DMS153 treated with DMSO at 0.1 percent for 48 hours (cell line): ENCODE data around the gene NAXD.
"Not testable (repeated sequence)": the region's sequence is repeated elsewhere in the genome, so short reads cannot be mapped to it uniquely, and the experiment has no call there.

Experiments
- DNase-seq: peaks from one replicate; lab custom pipeline; 2025; ENCODE audit not compliant: unreplicated experiment; lab: John Stamatoyannopoulos, UW

The NAXD gene

DNA sequence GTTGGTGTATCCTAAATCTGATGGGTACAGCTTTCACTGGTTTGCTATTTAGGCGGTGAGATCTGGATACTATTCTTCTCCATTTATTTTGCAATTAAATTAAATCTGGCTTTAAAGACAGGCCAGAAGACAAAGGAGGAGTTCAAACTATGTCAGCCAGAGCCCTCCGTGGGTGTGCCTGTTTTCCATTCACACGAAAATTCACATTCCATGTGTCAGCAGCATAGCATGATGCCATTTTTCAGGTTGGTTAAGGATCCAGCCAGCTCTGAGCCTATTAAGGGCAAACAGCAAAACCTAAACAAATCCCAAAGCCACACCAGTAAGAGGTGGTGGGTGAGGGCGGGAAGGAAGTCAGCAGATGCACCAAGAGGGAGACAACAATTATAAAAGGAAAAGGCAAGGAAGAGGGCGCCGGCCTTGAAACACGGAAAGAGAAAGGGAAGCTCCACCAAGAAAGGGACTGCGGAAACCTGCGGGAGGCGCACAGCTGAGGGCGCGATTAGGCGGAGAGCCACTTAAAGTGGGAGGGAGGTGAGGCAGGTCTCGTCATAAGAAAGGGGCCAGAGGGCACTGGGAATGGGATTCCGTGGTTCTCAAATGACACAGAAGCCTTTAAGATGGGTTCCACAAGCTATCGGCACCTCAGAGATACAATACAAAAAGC is 47.6 kb downstream of the NAXD start:
- DNase-seq, result no peak

GRCh38 chr13:110663491-110663890 is 48.1 kb downstream of the NAXD start:
- DNase-seq, result no peak

DNA sequence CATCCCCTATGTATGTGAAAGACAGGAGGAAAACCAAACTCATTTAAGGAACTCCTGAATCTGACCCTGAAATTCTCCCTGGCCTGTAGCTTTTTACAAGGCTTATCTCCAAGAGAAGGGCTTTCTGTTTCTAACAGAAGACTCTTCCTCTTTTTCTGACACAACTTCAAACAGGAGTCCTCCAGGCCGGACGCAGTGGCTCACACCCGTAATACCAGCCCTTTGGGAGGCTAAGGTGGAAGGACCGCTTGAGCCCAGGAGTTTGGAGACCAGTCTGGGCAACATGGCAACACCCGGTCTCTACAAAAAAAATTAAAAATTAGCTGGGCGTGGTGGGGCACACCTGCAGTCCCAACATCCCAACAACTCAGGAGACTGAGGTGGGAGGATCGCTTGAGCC is 48.7 kb downstream of the NAXD start:
- no peak for DNase-seq

GRCh38 chr13:110664673-110665072 is 49.3 kb downstream of the NAXD start:
- no peak for DNase-seq

DNA sequence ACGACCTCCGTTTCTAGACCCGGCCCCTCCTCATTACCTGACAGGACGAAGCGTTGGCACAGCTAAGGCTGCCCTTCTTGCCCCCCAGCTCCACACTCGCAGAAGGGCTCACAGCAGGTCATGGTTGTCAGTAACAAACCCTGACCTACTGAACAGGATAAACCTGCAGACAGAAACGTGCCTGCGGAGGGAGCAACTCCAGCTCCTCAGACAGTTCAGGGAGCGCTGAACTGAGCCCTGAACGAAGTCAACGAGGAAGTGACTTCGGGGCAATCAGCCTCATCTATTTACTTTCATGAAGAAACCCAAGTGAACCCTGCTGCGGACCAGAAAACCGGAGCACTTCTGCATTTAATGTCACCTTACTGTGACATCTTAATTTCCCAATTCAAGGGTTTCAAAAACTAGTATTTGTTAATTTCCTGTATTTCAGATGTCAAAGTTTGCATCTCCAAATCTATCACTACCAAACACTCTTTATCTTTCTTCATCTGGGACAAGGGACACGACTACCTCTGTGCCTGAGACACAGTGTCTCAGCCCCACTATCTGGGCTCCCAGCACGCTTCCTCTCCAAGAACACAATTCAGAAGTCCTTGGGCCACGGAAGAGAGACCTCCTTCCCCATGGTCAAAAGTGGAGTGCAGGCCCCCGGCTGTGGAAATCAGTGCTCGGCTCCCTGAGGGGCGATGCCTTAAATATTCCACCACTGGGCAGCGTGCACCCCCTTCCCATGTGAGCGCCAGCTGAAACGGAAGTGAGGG is 50.3 kb downstream of the NAXD start:
- DNase-seq, result no peak

DNA sequence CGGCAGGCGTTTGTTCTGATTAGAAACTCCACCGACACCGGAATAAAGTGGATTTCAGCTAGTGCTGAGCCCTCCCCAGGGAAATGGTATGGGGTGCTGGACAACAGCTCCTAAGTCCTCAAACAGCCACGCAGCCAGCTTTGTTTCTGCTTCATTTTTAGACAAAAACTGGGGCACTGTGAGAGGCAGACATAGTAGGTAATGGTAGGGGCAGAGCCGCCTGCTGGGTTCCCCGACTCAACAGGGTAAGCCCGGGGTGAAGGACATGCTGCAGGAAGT is 50.8 kb downstream of the NAXD start:
- DNase-seq, result no peak

GRCh38 chr13:110669036-110669435 is 53.7 kb downstream of the NAXD start:
- no peak for DNase-seq

GRCh38 chr13:110669814-110670213 is 54.5 kb downstream of the NAXD start:
- not testable (repeated sequence) for DNase-seq

- no peak for DNase-seq
These were observed 61.5 kb downstream of the NAXD start for GRCh38 chr13:110676595-110677587.

DNA sequence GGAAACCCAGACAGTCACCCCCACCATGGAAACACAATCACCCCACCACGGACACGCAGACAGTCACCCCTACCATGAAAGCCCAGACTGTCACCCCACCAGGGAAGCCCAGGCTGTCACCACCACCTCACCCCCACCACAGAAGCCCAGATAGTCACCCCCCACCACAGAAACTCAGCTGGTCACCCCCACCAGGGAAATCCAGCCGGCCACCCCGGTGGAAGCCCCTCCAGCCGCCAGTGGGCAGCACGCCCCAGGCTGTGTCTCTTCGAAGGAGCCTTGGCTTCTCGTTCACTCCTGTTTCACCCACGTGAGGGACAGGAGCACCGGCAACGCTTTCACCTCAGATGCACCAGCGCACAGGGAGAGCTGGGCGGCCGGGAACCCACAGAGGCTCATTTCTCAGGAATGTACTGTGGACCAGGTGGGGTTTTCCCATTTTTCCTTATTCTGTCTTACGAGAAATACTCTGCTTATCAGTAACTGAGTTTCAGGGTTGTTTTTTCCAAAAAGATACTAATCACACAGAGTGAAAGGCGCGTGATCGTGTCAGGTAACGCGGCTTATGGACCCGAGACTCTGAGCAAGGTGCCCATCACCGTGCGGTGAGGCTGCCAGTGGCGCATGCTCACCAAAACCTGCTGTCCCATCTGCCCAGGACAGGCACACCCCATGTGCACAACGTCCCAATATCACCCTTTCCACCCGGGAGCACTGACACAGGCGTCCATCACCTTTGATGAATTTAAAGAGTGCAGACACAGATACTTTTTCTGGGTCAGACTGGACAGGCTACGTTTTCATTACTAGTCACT is 62.6 kb downstream of the NAXD start:
- DNase-seq, result no peak

DNA sequence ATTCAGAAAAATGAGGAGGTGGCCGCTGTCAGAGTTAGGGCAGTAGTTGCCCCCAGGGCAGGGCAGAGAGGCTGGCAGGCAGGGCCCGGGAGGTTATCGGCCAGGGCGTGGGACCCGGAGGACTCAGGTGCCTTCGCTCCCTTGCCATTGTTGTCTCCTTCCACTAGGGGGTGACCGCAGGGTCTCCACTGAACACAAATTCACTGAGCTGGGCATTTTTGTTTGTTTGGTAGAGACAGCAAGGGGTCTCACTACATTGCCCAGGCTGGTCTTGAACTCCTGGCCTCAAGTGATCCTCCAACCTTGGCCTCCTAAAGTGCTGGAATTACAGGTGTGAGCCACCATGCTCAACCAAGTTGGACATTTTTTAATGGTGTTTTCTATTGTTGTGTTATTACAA is 65.5 kb downstream of the NAXD start:
- DNase-seq, result no peak

DNA sequence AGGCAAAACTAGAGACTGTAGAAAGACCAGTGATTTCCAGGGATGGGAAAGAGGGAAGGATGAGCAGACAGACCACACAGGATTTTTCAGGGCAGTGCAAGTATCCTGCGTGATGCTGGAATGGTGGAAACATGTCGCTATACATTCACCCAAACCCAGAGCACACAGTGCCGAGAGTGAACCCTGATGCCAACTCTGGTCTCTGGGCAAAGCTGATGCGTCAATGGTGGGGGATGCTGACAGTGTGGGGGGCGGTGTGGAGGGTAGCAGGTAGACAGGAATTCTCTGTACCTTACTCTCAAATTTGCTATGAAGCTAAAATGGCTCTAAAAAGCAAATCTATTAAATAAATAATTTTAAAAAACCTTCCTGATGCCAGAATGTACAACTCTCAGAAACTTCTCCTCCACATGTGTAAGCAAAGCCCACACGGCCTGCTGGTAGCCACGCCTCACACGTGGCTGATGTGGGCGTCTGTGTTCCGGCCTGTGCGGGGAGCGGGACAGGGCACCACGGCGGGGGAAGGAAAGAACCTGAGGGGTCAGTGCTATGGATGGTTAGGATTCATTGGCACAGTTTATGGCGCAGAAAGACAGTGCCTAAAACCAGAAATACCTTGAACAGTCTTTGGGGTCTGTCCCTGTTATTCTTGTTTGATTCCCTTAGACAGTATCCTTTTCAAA is 66.7 kb downstream of the NAXD start:
- no peak for DNase-seq

- no peak for DNase-seq
These were observed 67.4 kb downstream of the NAXD start for GRCh38 chr13:110682746-110683145.

DNA sequence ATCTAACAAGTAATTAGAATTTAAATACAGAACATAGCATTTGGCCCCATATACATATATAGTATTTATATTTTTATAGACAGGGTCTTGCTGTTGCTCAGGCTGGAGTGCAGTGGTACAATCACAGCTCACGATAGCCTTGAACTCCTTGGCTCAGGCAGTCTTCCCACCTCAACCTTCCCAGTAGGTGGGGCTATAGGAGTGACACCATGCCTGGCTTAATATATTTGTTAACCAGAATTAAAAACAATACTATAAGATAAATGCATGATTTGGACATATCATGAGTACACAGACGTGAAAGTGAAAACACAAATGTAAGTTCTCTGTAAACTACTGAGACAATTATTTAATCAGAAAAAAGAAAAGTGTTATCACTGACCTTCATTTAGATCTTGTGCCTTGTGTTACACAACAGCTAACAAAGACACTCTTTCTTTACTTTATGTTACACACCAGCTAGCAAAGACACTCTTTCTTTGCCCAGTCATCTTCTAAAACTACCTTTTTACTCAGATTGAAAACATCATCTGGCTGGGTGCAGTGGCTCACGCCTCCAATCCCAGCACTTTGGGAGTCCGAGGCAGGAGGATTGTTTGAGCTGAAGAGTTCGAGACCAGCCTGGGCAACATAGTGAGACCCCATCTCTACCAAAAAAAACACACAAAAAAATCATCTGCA is 68.0 kb downstream of the NAXD start:
- no peak for DNase-seq

GRCh38 chr13:110683921-110684320 is 68.6 kb downstream of the NAXD start:
- no peak for DNase-seq

- no peak for DNase-seq
These were observed 69.2 kb downstream of the NAXD start for GRCh38 chr13:110684388-110685056.

DNA sequence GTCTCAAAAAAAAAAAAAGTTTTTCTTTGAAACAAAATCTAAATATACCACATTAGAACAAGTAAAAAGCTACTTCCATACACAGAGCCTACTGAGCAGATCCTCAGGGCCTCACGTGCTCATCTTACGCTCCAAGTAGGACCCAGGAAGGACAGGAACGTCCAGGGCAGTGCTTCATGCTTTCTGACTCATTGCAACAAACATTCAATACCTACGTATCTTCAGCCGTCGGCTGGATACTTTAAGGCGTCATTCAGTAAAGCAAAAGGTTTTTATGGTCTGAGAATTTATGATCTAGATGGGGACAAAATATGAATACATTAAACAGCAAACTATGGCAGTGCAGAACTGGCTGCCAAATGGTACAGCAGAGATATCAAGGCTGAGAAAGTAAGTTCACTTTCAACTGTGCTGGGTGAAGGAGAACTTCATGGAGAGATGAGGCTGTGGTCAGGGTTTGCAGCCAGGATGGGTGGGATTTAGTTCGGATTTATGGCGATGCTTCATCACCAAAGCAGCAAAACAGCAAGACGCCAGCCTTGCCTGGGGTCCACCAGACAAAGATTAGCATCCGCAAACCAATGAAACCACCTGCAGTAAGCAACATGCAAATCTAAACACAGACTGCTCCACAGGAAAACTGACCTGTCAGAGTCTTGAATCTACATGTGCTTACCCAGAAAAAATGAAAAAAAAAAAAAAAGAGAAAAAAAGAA is 70.1 kb downstream of the NAXD start:
- DNase-seq, result no peak

GRCh38 chr13:110687736-110688135 is 72.4 kb downstream of the NAXD start:
- DNase-seq, result no peak

DNA sequence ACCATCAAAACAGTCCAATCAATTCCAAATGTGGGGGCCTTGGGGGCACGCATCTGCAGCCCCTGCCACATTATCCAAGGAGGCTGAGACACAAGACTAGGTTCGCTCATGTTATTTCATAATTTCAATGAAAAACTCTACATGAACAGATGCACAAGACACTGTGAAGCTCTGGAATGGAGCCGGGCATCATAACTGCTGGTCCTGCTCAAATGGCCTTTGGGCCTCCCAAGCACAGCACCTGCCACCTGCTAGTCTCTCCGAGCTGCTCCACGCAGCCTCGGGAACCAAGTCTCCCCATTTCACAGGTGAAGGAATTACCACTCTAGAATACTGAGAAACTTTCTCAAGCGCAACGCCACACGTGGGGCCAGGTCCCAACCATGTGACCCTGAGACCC is 73.7 kb downstream of the NAXD start:
- DNase-seq, result no peak
